PFSK-1 (cell line): ENCODE measurements around the gene PRDM16.

Experiments used
- SIN3A ChIP-seq: IDR thresholded peaks from 2 replicates; pipeline ENCODE4 v1.6.1; 2012; ENCODE audit warnings: mild to moderate bottlenecking, low read length, moderate library complexity, borderline replicate concordance; ENCODE audit not compliant: insufficient read depth
- TF ChIP-seq, protein P1 (sequence below), 2 experiments: IDR thresholded peaks; 2 replicates each; pipeline versions ENCODE4 v1.6.1 to v1.8.0; 2011 to 2012; ENCODE audit warnings: low read depth in 2 of 2, low read length in 2 of 2, control low read depth in 1 of 2, inconsistent platforms in 1 of 2, mild to moderate bottlenecking in 1 of 2, moderate library complexity in 1 of 2; ENCODE audit not compliant: insufficient read depth in 1 of 2

DNA sequence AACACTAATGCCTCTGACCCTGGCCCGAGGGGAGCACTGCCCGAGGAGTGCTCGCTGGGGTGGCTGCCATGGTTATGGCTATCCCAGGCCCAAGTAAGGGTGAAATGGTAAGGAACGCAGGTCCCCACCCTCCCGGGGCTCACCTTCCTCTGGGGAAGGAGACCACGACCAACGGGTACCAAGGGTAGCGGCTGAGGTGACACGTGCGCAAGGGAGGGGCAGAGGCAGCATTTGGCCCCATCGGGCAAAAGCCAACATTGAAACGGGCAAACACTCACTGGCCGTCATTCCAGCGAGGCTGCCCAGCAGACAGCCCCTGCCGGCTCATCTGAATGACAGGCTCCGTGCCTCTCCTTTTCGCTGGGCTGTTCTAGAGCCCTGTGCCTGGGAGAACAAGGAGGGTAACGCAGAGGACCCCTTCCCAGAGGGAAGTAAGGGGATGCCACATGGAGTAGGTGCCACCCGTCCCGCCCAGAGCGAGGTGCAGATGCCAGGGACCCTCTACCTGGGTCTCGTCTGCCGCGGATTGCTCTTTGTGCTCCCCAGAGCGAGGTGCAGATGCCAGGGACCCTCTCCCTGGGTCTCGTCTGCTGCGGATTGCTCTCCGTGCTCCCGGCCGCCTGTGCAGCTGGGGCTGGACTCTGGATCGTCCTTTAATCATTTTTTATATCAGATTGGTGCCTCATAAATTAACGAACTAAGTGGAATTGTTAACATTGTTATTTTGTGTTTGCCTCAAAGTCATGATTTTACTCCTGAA is 31.5 kb upstream of the PRDM16 start:
- TF ChIP-seq SIN3A, result no peak
- TF ChIP-seq, protein P1, sequence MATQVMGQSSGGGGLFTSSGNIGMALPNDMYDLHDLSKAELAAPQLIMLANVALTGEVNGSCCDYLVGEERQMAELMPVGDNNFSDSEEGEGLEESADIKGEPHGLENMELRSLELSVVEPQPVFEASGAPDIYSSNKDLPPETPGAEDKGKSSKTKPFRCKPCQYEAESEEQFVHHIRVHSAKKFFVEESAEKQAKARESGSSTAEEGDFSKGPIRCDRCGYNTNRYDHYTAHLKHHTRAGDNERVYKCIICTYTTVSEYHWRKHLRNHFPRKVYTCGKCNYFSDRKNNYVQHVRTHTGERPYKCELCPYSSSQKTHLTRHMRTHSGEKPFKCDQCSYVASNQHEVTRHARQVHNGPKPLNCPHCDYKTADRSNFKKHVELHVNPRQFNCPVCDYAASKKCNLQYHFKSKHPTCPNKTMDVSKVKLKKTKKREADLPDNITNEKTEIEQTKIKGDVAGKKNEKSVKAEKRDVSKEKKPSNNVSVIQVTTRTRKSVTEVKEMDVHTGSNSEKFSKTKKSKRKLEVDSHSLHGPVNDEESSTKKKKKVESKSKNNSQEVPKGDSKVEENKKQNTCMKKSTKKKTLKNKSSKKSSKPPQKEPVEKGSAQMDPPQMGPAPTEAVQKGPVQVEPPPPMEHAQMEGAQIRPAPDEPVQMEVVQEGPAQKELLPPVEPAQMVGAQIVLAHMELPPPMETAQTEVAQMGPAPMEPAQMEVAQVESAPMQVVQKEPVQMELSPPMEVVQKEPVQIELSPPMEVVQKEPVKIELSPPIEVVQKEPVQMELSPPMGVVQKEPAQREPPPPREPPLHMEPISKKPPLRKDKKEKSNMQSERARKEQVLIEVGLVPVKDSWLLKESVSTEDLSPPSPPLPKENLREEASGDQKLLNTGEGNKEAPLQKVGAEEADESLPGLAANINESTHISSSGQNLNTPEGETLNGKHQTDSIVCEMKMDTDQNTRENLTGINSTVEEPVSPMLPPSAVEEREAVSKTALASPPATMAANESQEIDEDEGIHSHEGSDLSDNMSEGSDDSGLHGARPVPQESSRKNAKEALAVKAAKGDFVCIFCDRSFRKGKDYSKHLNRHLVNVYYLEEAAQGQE (IDR thresholded peaks at IDR 0.05; ENCODE audit: insufficient read depth in 1 of 2, low read depth in 2 of 2, low read length in 2 of 2), result no peak
